ENCODE results near the gene DYNC2LI1. TPM values are rescaled to one million over a fixed set of nuclear protein-coding genes. Genes with fewer than 3 reads are reported as not detected.

The DYNC2LI1 gene
- total RNA-seq, 1 donor from 2014 or later = 8.1 TPM

GRCh38 chr2:43832457-43832856 is 58.6 kb downstream of the DYNC2LI1 start:
- Histone ChIP-seq H3K9me3 (replicated peaks) (no peaks in the 10 kb centered on the region), H3K4me3 (no peak overlapping the region), H3K27ac (replicated peaks) (no peak overlapping the region), H3K36me3 (no peaks in the 10 kb centered on the region), H3K4me1 (no peaks in the 10 kb centered on the region), H3K27me3 (ENCODE audit: low read depth) (peaks cover 51% of the 10 kb centered on the region)
- TF ChIP-seq, protein P1, sequence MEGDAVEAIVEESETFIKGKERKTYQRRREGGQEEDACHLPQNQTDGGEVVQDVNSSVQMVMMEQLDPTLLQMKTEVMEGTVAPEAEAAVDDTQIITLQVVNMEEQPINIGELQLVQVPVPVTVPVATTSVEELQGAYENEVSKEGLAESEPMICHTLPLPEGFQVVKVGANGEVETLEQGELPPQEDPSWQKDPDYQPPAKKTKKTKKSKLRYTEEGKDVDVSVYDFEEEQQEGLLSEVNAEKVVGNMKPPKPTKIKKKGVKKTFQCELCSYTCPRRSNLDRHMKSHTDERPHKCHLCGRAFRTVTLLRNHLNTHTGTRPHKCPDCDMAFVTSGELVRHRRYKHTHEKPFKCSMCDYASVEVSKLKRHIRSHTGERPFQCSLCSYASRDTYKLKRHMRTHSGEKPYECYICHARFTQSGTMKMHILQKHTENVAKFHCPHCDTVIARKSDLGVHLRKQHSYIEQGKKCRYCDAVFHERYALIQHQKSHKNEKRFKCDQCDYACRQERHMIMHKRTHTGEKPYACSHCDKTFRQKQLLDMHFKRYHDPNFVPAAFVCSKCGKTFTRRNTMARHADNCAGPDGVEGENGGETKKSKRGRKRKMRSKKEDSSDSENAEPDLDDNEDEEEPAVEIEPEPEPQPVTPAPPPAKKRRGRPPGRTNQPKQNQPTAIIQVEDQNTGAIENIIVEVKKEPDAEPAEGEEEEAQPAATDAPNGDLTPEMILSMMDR (IDR thresholded peaks at IDR 0.05; ENCODE audit: borderline replicate concordance) = no peak
- intact Hi-C loops (cut with micrococcal nuclease) = no loop called here
- DNase-seq = no peak

DNA sequence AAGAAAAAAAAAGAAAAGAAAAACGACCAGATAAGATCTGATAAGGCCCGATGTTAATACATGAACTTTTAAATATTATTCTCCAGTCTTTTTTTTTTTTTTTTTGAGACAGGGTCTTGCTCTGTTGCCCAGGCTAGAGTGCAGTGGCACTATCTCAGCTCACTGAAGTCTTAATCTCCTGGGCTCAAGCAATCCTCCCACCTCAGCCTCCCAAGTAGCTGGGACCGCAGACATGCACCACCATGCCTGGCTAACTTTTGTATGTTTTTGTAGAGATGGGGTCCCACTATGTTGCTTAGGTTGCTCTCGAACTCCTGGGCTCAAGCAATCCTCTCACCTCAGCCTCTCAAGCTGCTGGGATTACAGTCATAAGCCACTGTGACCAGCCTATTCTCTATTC is 63.2 kb downstream of the DYNC2LI1 start:
- TF ChIP-seq, protein P1 (IDR thresholded peaks at IDR 0.05; ENCODE audit: borderline replicate concordance) = no peak
- Histone ChIP-seq H3K9me3 (replicated peaks) (no peaks in the 10 kb centered on the region), H3K4me3 (no peak overlapping the region), H3K27ac (replicated peaks) (no peak overlapping the region), H3K27me3 (ENCODE audit: low read depth) (peaks cover 51% of the 10 kb centered on the region), H3K36me3 (no peaks in the 10 kb centered on the region), H3K4me1 (no peaks in the 10 kb centered on the region)
- intact Hi-C loops (cut with micrococcal nuclease) = no loop called here
- DNase-seq = no peak

DNA sequence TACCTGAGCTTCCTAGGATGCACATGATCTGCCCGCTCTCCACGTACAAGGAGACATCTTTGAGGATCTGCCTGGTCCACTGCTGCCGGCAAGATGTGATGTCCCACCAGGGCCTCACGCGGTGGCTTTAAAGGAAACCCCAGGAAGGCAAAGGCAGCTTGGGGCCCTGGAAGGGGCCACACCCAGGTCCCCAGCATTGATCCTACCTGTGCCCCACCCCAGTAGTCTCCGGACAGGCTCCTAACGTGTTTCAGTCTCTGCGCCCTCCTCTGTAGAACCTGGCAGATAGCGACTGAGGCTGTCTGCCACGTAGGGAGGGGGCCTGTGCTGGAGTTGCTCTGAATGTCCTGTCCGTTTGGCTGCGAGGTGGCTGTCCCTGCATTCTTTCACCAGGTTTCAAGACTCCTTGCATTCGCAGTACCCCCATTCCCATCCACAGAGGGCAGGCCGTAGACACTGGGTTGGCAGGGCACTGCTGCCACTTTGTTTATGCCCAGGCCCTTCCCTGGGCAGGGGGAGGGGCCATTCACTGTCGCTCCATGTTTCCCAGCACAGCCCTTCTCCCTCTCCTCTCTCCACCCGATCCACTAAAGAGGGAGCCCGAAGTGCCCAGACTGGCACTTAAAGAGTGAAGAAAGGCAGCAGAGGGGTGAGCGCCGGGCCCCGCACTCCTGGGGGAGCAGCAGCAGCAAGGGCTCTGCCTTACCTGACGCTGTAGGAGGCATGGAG is 64.2 kb downstream of the DYNC2LI1 start:
- TF ChIP-seq, protein P1 (IDR thresholded peaks at IDR 0.05; ENCODE audit: borderline replicate concordance) = no peak
- no peak for DNase-seq
- intact Hi-C loops (cut with micrococcal nuclease) = no loop called here
- H3K36me3 ChIP-seq = no peaks in the 10 kb centered on the region
- H3K9me3 ChIP-seq (replicated peaks) = no peaks in the 10 kb centered on the region
- H3K4me3 ChIP-seq = no peak overlapping the region
- H3K27me3 ChIP-seq (ENCODE audit: low read depth) = peaks cover 50% of the 10 kb centered on the region
- H3K4me1 ChIP-seq = no peaks in the 10 kb centered on the region
- H3K27ac ChIP-seq (replicated peaks) = no peak overlapping the region

- TF ChIP-seq, protein P1 (IDR thresholded peaks at IDR 0.05; ENCODE audit: borderline replicate concordance) = no peak
- Histone ChIP-seq H3K27ac (replicated peaks) (no peak within 1 kb of the TSS), H3K4me1 (no peaks in the 10 kb centered on the region), H3K36me3 (no peaks in the 10 kb centered on the region), H3K9me3 (replicated peaks) (no peaks in the 10 kb centered on the region), H3K4me3 (no peak within 1 kb of the TSS), H3K27me3 (ENCODE audit: low read depth) (peaks cover 52% of the 10 kb centered on the region)
- intact Hi-C loops (cut with micrococcal nuclease) = no loop called here
- DNase-seq = no peak
Observed at GRCh38 chr2:43838560-43839267, 64.9 kb downstream of the DYNC2LI1 start, which contains the start of the genes ABCG5 and ABCG8. Gene ABCG5, minus strand, starts transcription at chr2:43838839. Its CDS starts 160 bp downstream, at chr2:43838679. Gene ABCG8, plus strand, starts transcription at chr2:43838971. Its CDS starts 83 bp downstream, at chr2:43839054.

DNA sequence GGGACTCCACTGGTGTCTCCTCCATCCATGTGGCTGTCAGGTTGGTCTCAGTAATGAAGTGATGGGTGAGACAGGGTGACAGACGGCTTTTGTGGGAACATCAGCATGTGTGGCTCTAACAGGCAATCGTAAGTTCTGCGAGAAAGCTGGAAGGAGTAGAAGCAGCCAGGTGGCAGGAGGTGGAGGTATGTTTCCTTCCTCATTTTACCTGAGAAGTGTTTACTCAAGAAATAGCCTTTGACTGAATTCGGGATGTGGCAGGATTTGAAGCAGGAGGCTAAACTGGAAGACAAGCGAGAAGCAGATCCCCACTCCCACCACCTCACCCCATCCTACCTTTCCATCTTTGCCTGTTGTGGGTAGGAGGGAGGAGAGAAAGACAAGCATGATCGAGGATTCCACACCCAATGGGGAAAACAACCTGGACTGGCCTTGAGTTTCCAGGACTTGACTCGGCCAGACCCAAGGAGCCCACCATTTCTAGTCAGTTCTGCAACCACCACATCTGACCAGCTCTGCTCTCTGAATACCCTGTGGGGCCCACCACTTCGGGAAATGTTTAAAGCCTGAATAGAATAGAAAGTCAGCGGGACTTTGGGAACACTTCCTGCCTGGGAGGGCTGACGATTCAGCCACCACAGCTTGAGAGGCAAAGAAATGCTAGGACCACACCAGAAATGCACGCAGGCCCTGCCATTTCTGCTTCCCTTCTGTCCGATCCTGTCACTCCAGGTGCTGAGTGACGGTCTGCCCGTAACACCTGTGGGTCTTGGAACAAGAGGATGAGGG is 66.1 kb downstream of the DYNC2LI1 start:
- Histone ChIP-seq H3K4me3 (no peak overlapping the region), H3K27me3 (ENCODE audit: low read depth) (peaks cover 56% of the 10 kb centered on the region), H3K4me1 (no peaks in the 10 kb centered on the region), H3K27ac (replicated peaks) (no peak overlapping the region), H3K9me3 (replicated peaks) (no peaks in the 10 kb centered on the region), H3K36me3 (no peaks in the 10 kb centered on the region)
- DNase-seq = no peak
- intact Hi-C loops (cut with micrococcal nuclease) = no loop called here
- TF ChIP-seq, protein P1 (IDR thresholded peaks at IDR 0.05; ENCODE audit: borderline replicate concordance) = no peak

Data from left ventricle myocardium inferior (tissue), 1 donor.